ENCODE measurements around the gene F9. TPM values are rescaled to one million over a fixed set of nuclear protein-coding genes. Genes with fewer than 3 reads are reported as not detected.

Gene F9
- total RNA-seq (2021; ENCODE audit: unreplicated experiment), result not detected
- not detected in 2 replicates for polyA plus RNA-seq (2012)
- Bru-seq, nascent RNA, result not detected
- BruChase-seq, experiment 1, labeled RNA remaining after a 6-hour chase, result not detected
- not detected for BruChase-seq, experiment 2, labeled RNA remaining after a 2-hour chase
- long read RNA-seq, result 0 reads

GRCh38 chrX:139530550-139530949 lies at the start of gene F9:
F9 (plus strand) TSS chrX:139530739; CDS start chrX:139530765, 26 bp downstream.
- ChIA-PET POLR2A (no interaction called here), RAD21 (ENCODE audit: low non-redundant PET in 1 of 2, low total read pairs in 2 of 2, uncharacterized antibody in 2 of 2, unreplicated experiment in 2 of 2) (no interaction called here), CTCF (no interaction called here)
- Histone ChIP-seq H4K20me1 (ENCODE audit: insufficient read depth) (no peaks in the 10 kb centered on the region), H3K9me3 (ENCODE audit: control insufficient read depth in 1 of 2, insufficient read depth in 1 of 2, low read depth in 1 of 2, low read length in 2 of 2) (no peaks in the 10 kb centered on the region), H3K79me2 (ENCODE audit: insufficient read depth, low read length) (no peaks in the 10 kb centered on the region), H3K27ac (ENCODE audit: low read depth, low read length) (no peak within 1 kb of the TSS), H2AFZ (ENCODE audit: low read depth, low read length, poor library complexity, severe bottlenecking) (no peak within 1 kb of the TSS), H3K27me3 (ENCODE audit: insufficient read depth, low read length) (no peaks in the 10 kb centered on the region), H3K36me3 (ENCODE audit: control insufficient read depth in 1 of 2, insufficient read depth in 2 of 2, low read length in 2 of 2) (no peaks in the 10 kb centered on the region), H3K9me2 (ENCODE audit: insufficient read depth) (no peaks in the 10 kb centered on the region), H3K4me3 (replicated peaks in 1 of 2; ENCODE audit: low read depth in 1 of 2, low read length in 2 of 2) (no peak within 1 kb of the TSS), H3K4me1 (ENCODE audit: control insufficient read depth in 1 of 2, insufficient read depth in 2 of 2, low read length in 2 of 2) (no peaks in the 10 kb centered on the region), H3K9ac (ENCODE audit: low read length) (no peak within 1 kb of the TSS), H3K4me2 (ENCODE audit: low read length) (no peak within 1 kb of the TSS)
- intact Hi-C loops (cut with micrococcal nuclease), result no loop called here
- no peak for DNase-seq (ENCODE audit: low read depth, low spot score)
- BruUV-seq (replicated peaks), result no TSS peak
- TF ChIP-seq ATF3 (IDR thresholded peaks at IDR 0.05), result no peak
- TF ChIP-seq ELF1 (IDR thresholded peaks at IDR 0.05; ENCODE audit: borderline replicate concordance, low read depth), result no peak
- no peak for TF ChIP-seq ZBTB33 (IDR thresholded peaks at IDR 0.05; ENCODE audit: extremely low read depth, insufficient replicate concordance, low read length)
- no peak for TF ChIP-seq EZH2phosphoT487 (IDR thresholded peaks at IDR 0.05; ENCODE audit: borderline replicate concordance)
- TF ChIP-seq CBX3 (IDR thresholded peaks at IDR 0.05; ENCODE audit: low read depth), result no peak
- ATAC-seq, result no peak

GRCh38 chrX:139483699-139484098 lies 46.8 kb upstream of the F9 start:
- Histone ChIP-seq H2AFZ (ENCODE audit: low read depth, low read length, poor library complexity, severe bottlenecking) (no peak overlapping the region), H3K4me3 (replicated peaks in 1 of 2; ENCODE audit: low read depth in 1 of 2, low read length in 2 of 2) (no peak overlapping the region), H3K4me2 (ENCODE audit: low read length) (no peak overlapping the region), H4K20me1 (ENCODE audit: insufficient read depth) (no peaks in the 10 kb centered on the region), H3K27me3 (ENCODE audit: insufficient read depth, low read length) (no peaks in the 10 kb centered on the region), H3K9me2 (ENCODE audit: insufficient read depth) (no peaks in the 10 kb centered on the region), H3K9ac (ENCODE audit: low read length) (no peak overlapping the region), H3K4me1 (ENCODE audit: control insufficient read depth in 1 of 2, insufficient read depth in 2 of 2, low read length in 2 of 2) (no peaks in the 10 kb centered on the region), H3K27ac (ENCODE audit: low read depth, low read length) (no peak overlapping the region), H3K9me3 (ENCODE audit: control insufficient read depth in 1 of 2, insufficient read depth in 1 of 2, low read depth in 1 of 2, low read length in 2 of 2) (no peaks in the 10 kb centered on the region), H3K79me2 (ENCODE audit: insufficient read depth, low read length) (no peaks in the 10 kb centered on the region), H3K36me3 (ENCODE audit: control insufficient read depth in 1 of 2, insufficient read depth in 2 of 2, low read length in 2 of 2) (no peaks in the 10 kb centered on the region)
- ChIA-PET RAD21 (ENCODE audit: low non-redundant PET in 1 of 2, low total read pairs in 2 of 2, uncharacterized antibody in 2 of 2, unreplicated experiment in 2 of 2) (no interaction called here), CTCF (no interaction called here), POLR2A (no interaction called here)
- intact Hi-C loops (cut with micrococcal nuclease), result no loop called here
- ATAC-seq (no peak), DNase-seq (ENCODE audit: low read depth, low spot score) (no peak)
- no TSS peak for BruUV-seq (replicated peaks)
- TF ChIP-seq SP1 (IDR thresholded peaks at IDR 0.05; ENCODE audit: low read depth) (no peak), ZBTB33 (IDR thresholded peaks at IDR 0.05; ENCODE audit: extremely low read depth, insufficient replicate concordance, low read length) (no peak), ZFX (IDR thresholded peaks at IDR 0.05) (no peak), FOSL1 (IDR thresholded peaks at IDR 0.05; ENCODE audit: low read depth) (no peak), REST (IDR thresholded peaks at IDR 0.05; ENCODE audit: low read depth) (no peak), SRF (IDR thresholded peaks at IDR 0.05; ENCODE audit: low read depth) (no peak), JUND (IDR thresholded peaks at IDR 0.05) (no peak), ATF3 (IDR thresholded peaks at IDR 0.05) (no peak), EZH2phosphoT487 (IDR thresholded peaks at IDR 0.05; ENCODE audit: borderline replicate concordance) (no peak), CEBPB (IDR thresholded peaks at IDR 0.05; ENCODE audit: low read depth) (no peak), ELF1 (IDR thresholded peaks at IDR 0.05; ENCODE audit: borderline replicate concordance, low read depth) (no peak)
